HS-27A (cell line): ENCODE measurements around the gene TCTN2.

Experiments used
- DNase-seq: peaks from one replicate; pipeline ENCODE4 v3.0.0-alpha.2; 2012; ENCODE audit warnings: low read depth, missing footprints

Gene TCTN2

DNA sequence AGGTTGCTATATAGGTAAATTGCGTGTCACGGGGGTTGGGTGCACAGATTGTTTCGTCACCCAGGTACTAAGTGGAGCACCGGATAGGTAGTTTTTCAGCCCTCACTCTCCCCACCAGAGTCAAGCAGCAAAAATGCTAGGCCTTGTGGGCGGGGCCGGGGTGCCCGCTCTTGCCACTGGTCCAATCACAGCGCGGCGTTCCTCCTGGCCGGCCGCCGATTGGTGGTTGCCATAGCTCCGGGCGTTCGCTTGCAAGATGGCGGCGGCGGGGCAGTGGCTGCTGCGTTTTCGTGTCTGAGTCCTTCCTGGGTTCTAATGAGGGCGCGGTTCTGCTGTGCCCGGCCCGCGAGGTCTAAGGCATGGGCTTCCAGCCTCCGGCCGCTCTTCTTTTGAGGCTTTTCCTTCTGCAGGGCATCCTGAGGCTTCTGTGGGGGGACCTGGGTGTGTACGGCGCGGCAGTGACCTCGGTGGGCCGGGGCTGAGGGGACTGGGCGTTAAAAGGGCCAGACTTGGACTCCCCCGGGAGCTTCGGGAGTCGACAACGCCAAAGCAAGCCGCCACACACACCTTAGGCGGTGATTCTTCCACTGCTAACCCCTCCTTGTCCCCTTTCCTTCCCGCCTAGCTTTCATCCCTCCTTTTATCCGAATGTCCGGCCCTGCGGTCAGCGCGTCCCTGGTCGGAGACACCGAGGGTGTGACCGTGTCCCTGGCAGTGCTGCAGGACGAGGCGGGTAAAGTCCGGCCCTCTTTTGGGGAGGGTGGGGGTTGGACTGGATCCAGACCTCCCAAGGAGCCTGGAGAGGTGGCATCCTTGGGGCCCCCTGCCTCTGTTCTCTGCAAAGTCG lies at the start of gene TCTN2:
TCTN2 (plus strand) TSS at position 232 of the 847 bp plus-strand sequence; CDS start at position 360, 128 bp downstream.
- DNase-seq, result peak; percentile 51

DNA sequence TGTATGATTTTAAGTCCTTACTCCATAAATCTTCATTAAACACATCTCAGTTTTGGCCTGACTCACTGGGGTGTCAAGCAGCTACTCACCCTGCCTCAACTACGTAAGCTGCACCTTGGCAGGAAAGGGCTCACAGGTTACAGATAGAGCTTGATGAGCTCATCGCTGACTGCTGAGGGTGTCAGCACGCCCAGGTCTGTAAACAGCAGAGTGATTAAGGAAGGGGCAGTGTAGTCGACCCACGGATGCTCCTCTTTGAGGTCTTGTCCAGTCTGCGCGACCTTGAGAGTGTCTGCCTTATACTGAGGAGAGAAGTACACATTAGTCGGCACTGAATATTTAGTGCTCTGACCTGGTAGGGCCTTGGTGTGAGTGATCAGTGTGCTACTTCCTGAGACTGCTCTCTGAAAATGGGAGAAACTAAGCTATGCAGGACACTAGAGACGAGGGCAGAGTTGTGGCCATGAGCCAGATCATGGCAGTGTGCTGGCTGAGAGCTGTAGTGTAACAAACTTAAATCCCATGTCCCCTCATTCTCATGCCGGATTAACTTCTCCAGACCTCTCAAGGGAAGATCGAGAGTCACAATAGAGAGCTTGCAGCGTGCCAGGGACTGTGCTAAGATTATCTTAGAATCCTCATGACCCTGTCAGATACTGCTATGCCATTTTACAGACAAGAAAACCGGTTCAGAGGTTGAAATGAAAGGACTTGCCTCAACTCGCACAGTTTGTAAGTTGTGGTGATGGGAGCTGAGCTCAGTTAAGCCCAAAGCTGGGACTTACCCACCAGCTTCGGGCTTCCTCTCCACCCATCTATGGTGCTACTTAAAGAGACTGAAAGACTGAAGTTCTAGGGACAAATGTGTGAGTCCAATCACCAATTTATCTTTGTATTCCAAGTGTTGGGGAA lies 49.0 kb upstream of the TCTN2 start:
- no peak for DNase-seq

DNA sequence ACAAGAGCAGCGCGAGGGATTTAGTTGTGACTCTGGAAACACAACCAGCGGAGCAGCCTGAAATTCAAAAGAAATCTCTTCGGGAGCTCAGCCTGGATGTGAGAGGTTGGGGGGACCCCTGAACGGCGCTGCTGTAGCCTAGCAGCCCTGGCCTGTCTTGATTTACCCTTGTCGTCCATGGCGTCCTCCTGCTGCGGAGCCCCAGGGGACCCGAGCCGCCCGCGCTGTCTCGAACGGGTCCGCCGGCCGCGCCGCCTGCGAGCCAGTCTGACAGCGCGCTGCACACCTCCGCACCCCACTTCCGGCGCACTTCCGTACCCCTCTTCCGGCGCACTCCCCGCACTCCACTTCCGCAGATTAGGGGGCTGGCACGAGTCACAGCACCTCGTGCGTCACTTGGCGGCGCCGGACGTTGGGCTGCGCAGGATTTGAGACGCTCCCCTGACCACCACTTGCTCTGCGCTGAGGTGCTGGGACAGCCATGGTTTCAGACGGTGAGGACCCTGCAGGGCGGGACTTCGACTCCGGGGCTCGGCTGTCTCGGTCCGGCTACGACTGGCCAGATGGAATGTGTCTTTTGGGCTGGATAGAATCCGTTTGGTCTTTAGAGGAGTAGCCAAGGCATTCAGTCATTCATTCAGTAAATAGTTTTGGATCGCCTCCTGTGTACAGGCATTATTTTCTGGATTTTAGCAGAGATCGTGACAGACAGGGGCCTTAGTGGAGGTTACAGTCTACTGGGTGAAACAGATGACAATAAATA lies 37.4 kb upstream of the TCTN2 start, which contains the start of the genes EIF2B1 and GTF2H3:
EIF2B1 (minus strand) TSS at position 308 of the 763 bp plus-strand sequence; CDS start at position 179, 129 bp downstream.
GTF2H3 (plus strand) TSS at position 451 of the 763 bp plus-strand sequence; CDS start at position 482, 31 bp downstream.
- peak; percentile 81 for DNase-seq

DNA sequence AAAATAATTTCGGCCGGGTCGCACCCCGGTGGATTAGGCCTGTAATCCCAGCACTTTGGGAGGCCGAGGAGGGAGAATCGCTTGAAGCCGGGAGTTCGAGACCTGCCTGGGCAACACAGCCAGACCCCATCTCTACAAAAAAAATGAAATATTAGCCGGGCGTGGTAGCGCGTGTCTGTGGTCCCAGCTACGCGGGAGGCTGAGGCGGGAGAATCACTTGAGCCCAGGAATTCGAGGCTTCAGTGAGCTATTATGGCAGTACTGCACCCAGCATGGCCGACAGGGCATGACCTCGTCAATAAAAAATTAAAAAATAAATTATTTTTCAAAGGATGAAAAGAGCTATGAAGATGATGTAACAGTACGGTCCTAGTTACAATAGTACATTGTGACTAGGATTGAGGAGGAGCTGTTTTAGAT lies 36.8 kb upstream of the TCTN2 start:
- DNase-seq, result no peak

DNA sequence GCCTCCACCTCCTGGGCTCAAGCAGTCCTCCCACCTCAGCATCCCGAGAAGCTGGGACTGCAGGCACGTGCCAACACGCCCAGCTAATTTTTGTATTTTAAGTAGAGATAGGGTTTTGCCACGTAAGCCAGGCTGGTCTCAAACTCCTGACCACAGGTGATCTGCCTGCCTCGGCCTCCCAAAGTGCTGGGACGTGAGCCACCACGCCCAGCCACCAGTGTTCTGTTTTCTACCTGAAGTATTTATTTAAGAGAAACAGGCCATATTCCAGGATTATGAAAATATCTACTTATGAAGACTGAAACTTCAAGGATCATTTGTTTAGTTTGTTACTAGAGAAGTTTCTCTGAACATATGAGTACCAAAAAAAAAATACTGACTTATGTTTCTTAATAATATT lies 27.0 kb upstream of the TCTN2 start:
- no peak for DNase-seq

DNA sequence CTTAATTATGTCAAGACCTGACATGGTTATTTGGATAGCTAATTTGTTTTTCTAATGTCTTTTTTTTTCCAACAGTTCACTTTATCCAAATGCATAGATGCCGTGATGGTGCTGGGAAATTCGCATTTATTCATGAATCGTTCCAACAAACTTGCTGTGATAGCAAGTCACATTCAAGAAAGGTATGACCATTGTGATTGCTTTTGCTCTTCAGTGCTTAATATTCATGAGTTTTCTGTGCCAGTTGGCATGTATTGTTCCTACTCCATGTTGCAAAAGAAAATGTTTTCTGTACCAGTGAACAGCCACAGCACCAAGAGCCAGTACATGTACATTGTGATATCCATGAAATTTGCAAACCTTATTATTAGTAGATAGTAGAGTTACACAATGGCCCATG lies 25.5 kb upstream of the TCTN2 start:
- DNase-seq, result no peak

DNA sequence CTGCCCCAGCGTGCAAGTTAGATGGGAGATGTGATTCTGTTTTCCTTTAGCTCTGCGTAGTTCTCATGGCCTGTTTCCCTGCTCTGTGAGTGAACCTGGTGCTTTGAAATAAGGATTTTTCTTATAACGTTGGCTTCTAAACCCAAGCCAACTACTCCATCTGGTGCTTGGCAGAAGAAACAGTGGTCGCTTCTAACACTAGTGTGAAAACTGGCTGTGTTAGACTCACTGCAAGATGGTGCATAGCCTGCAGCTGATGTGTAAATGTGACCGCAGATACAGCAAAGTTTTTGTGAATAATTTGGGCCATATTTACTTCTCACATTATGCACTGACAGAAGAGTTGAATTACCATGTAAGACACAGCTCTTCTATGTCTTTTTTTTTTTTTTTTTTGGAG lies 25.0 kb upstream of the TCTN2 start:
- no peak for DNase-seq

DNA sequence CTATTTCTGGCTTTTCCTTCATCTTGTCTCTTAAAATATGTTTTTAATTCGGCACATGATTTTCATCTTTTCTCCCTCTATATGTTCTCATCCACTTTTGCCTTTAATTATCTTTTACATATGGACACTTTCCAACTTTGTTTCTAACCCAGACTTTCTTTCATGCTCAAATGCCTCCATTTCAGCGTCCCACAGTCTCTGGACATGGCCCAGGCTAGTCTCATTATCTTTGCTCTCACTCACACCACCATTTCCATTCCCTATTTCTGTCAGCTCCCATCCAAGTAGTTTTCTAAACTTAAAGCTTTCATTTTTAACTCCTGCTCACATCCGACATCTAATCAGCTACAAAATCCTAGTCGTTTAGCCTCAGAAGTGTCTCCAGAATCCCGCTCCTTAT lies 22.5 kb upstream of the TCTN2 start:
- no peak for DNase-seq

DNA sequence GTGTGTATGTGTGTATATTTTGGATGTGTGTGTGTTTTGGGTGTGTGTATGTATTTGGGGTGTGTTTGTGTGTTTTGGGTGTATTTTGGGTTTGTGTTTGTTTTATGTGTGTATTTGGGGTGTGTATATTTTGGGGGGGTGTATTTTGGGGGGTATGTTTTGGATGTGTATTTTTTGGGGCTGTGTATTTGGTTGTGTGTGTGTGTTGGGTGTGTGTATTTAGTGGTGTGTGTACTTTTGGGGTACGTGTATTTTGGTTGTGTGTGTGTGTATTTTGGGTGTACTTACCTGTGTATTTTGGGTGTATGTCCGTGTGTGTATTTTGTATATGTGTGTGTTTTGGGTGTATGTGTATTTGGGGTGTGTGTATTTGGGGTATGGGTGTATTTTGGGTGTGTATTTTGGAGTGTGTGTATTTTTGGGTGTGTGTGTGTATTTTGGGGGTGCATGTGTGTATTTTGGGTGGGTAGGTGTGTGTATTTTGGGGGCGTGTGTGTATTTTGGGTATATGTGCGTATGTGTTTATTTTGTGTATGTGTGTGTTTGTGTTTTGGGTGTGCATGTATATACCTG lies 16.7 kb upstream of the TCTN2 start:
- no peak for DNase-seq

DNA sequence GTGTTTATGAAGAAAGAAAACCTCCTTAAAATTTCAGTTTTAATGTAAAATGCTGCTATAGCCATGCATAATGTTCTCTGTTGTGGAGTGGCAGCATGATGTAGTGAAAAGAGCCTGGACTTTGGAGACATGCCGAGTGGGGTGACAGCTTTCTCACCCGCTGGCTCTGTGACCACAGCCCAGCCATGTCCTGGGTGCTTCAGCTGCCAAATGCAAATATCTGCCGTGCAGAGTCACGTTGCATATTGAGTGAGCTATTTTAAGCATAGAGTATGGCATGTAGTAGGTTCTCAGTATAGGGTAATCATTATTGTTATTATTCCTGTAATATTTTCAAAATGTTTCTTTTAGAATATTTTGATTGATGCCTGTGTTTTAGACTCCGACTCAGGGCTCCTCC lies 15.5 kb upstream of the TCTN2 start:
- DNase-seq, result no peak

DNA sequence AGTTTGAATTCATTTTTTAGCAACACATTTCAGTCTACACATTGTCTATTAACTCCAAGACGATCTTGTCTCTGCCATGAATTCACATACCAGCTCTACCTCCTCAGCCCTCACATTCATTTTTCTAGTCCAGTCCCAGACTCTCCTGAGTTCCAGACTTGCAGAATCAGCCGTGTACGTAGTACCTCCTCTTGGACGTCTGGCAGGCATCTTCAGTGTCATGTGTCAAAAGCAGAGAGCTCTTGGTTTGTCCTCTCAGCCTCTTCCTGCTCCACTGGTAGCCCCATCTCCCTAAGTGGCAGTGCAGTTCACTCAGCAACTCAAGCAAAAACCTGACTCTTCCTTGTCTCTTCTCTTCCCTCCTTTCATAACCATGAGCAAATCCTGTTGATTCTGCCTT lies 14.5 kb upstream of the TCTN2 start:
- no peak for DNase-seq

DNA sequence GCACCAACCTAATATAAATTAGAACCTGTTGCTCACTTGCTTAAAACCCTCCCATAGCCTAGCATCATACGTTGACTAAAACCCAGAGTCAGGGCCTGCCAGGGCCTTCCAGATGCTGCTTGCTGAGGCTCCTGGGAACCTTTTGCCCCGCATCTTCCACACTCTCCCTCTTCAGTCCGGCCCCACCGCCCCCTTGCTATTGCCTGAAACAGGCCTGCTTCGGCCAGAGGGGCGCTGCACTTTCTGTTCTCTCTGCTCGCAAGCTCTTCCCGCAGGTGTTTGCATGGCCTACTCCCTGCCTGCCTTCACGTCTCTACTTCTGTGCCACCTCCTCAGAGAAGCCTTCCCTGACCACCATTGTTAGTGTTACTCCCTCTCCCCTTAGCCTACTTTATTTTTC lies 13.7 kb upstream of the TCTN2 start:
- DNase-seq, result no peak

DNA sequence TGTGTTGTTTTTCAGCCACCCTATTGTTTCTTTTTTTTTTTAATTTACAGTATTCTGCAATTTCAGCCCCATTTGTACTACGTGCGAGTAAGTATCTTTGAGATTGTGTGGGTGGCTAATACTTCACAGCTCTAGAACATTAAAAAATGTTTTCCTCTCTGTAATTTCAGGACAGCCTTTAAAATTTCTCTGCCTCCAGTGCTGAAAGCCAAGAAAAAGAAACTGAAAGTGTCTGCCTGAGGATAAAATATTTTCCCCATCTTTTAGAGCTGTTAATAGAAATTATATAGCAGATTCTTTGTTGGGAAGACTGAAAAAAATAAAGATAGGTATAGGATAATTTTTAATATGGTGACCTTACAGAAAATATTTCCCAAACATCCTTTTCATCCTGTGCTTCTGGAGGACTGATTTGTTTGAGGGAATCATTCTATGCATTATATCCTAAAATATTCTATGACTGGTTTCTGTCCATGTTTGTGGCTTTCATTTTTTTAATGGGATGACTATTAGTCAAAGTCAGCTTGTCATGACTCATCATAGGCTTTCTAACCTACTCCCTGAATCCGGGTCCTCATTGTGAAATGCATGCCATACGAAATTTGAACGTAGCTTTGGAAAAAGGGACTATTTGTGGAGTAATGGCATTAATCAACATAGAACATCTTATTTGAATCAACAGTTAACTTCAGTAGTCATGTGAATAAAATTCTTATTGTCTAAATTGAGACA lies 10.8 kb upstream of the TCTN2 start:
- DNase-seq, result peak; percentile 62

DNA sequence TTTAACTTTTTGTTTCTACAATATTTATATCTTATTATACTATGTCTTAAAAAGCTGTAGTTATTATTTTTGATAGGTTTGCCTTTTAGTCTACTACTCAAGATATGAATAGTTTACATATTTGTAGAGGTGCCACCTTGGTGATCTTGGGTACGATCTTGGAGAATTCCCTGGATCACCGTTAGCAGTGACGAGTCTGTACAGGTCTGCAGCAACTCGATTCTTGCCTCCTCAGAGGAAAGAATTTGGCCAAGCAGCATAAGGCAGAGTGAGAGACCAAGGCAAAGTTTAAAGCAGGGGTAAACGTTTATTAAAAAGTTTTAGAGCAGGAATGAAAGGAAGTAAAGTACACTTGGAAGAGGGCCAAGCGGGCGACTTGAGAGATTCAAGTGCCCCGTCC lies 3.1 kb upstream of the TCTN2 start:
- no peak for DNase-seq

DNA sequence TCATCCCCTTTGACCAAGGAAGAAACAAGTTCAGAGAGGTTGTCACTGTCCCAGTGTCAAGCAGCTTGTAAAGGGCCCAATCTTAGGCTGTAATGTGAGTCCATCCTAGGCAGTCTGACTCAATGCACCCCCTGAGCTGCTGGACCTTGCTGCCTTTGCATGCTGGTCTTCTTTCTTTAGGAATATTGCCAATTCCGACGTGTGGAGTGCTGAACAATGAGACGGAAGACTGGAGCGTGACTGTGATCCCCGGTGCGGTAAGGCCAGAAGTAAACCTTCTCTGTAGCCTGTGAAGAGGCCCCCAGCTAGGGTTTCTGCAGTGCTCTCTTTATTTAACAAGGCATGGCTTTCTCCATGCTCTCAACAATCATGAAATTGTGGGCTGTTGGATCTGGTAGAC lies 963 bp downstream of the TCTN2 start:
- DNase-seq, result no peak

DNA sequence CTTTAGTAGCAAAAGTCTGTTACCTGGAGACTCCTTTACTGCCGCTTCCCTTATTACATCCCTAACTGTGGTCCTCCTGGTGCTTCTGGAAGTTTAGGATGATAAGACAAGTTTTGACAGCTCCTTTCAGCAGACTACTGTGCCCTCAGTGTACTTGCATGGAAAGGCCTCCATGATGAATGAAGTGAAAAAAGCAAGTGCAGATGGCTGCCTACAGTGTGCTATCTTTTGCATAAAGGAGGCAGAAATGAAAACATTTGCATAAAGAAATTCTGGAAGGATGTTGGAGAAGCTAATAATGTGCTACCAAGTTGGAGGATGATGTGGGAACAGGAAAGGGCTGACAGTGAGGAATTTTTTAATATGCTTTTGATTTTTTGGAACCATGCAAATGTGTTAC lies 4.5 kb downstream of the TCTN2 start:
- no peak for DNase-seq

DNA sequence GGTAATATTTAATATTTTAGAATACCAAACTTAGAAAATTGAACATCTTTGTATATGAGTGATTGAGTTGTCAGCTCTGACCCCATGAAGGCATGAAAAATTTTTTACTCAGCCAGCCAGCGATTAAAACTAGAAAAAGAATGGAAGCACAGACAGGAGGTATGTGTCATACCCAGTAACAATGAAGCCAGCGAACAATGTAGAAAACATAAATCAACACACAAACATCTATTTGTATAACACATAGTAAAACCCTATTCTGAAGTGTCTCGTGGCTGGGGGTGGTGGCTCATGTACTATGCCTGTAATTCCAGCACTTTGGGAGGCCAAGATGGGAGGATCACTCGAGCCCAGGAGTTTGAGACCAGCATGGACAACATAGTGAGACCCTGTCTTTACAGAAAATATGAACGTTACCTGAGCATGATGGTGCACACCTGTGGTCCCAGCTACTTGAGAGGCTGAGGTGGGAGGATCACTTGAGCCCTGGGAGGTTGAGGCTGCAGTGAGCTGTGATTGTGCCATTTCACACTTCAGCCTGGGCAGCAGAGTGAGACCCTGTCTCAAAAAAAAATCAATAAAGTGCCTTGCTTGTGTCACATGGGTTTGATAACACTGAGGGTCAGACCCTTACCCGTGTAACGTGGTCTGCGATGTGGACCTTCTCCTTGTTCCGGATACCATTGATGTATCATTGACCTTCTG lies 5.9 kb downstream of the TCTN2 start:
- no peak for DNase-seq

DNA sequence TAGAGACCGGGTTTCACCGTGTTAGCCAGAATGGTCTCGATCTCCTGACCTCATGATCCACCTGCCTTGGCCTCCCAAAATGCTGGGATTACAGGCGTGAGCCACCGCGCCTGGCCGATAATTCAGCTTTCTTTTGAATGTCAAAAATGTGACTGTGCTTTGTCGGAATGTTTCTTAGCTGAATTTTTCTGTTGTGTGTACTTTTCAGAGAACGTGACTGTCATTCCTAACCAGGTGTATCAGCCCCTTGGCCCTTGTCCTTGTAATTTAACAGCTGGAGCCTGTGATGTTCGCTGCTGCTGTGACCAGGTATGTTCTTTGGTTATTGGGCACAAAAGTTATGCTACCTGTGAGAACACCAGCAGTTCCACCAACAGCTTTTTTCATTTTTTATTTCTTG lies 8.1 kb downstream of the TCTN2 start:
- no peak for DNase-seq

DNA sequence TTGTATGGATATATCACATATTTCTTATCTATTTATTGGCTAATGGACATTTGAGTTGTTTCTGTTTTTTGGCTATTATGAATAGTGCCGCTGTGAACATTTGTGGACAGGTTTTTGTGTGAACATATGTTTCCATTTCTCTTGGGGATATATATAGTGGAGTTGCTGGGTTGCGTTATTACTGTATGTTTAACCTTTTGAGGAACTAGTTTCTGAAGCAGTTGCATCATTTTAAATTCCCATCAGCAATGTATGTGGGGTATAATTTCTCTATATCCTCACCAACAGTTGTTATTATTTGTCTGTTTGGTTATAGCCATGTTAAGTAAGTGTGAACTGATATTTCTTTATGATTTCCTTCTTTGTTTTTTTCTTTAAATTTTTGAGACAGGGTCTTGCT lies 10.7 kb downstream of the TCTN2 start:
- no peak for DNase-seq

DNA sequence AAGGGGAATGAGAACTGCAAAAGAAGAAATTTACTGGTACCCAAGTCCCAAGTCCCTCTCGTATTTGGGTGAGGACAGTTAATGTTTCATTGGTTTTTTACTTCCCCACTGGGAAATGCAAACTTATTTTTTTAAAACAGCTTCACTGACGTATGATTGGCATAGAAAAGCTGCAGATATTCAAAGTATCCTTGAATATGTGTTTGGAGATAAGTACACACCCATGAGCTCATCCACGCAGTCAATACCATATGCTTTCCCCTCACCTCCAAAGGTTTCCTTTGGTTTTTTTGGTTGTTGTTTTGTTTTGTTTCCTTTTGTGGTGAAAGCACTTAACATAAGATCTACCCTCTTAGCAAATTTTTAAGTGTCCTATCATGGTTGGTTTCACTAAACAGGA lies 13.1 kb downstream of the TCTN2 start:
- DNase-seq, result no peak
